Measurements from ENCODE around the gene CT83. TPM values are rescaled to one million over a fixed set of nuclear protein-coding genes. Genes with fewer than 3 reads are reported as not detected.

CT83 gene
- total RNA-seq, 1 experiment from 2014 or later, result not detected

GRCh38 chrX:116436358-116436816 lies 26.4 kb downstream of the CT83 start, which contains the start of gene SLC6A14:
Gene SLC6A14 (plus strand): TSS chrX:116436606. CDS start chrX:116436710, 104 bp downstream.
- Histone ChIP-seq H3K4me3 (ENCODE audit: low read depth, low read length) (no peak within 1 kb of the TSS), H3K27me3 (replicated peaks; ENCODE audit: control insufficient read depth, insufficient read depth, low read length) (no peaks in the 10 kb centered on the region), H3K36me3 (ENCODE audit: control insufficient read depth, insufficient read depth, low read length) (no peaks in the 10 kb centered on the region), H3K4me1 (no peaks in the 10 kb centered on the region), H3K9me3 (no peaks in the 10 kb centered on the region)
- POLR2A ChIA-PET, result no interaction called here
- Mint-ChIP-seq H3K9me3 (ENCODE audit: unreplicated experiment) (no peaks in the 10 kb centered on the region), H3K36me3 (ENCODE audit: insufficient read depth, unreplicated experiment) (no peaks in the 10 kb centered on the region), H3K4me3 (ENCODE audit: unreplicated experiment) (no peak within 1 kb of the TSS), H3K4me1 (ENCODE audit: low read depth, unreplicated experiment) (no peaks in the 10 kb centered on the region), H3K27ac (ENCODE audit: unreplicated experiment) (no peak within 1 kb of the TSS), H3K27me3 (ENCODE audit: insufficient read depth, unreplicated experiment) (no peaks in the 10 kb centered on the region)
- BruUV-seq (replicated peaks), result no TSS peak
- intact Hi-C loops (cut with micrococcal nuclease; ENCODE audit: unreplicated experiment), result no loop called here
- CTCF ChIA-PET, result no interaction called here
- no peak for DNase-seq
- TF ChIP-seq CTCF (IDR thresholded peaks at IDR 0.05; ENCODE audit: insufficient read depth in 1 of 2, low read depth in 1 of 2, low read length in 1 of 2, severe bottlenecking in 1 of 2, unreplicated experiment in 1 of 2), result no peak

DNA sequence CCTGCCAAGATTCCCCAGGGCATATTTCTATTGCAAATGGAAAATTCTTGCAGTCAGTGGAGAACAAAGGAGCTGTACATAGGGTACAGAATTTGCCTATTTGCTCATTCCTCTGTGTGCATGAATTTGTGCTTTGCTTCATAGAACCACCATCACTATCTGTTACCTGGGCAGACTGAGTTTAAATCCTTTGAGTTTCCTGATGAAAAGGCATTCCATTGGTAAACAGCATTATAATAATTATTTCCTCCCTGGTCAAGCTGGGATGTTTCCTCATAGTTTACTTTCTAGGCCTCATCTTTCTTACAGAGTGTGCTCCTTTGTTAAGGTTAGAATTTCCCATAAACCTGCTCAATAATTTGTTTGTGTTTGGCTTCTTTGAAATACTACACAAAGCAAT lies 27.2 kb downstream of the CT83 start:
- Histone ChIP-seq H3K4me1 (no peaks in the 10 kb centered on the region), H3K36me3 (ENCODE audit: control insufficient read depth, insufficient read depth, low read length) (no peaks in the 10 kb centered on the region), H3K9me3 (no peaks in the 10 kb centered on the region), H3K4me3 (ENCODE audit: low read depth, low read length) (no peak overlapping the region), H3K27me3 (replicated peaks; ENCODE audit: control insufficient read depth, insufficient read depth, low read length) (no peaks in the 10 kb centered on the region)
- H3K27ac Mint-ChIP-seq (ENCODE audit: unreplicated experiment), result no peak overlapping the region
- BruUV-seq (replicated peaks), result no TSS peak
- CTCF ChIA-PET, result no interaction called here
- no peaks in the 10 kb centered on the region for H3K9me3 Mint-ChIP-seq (ENCODE audit: unreplicated experiment)
- POLR2A ChIA-PET, result no interaction called here
- DNase-seq, result no peak
- intact Hi-C loops (cut with micrococcal nuclease; ENCODE audit: unreplicated experiment), result no loop called here
- no peaks in the 10 kb centered on the region for H3K36me3 Mint-ChIP-seq (ENCODE audit: insufficient read depth, unreplicated experiment)
- H3K27me3 Mint-ChIP-seq (ENCODE audit: insufficient read depth, unreplicated experiment), result no peaks in the 10 kb centered on the region
- H3K4me3 Mint-ChIP-seq (ENCODE audit: unreplicated experiment), result no peak overlapping the region
- H3K4me1 Mint-ChIP-seq (ENCODE audit: low read depth, unreplicated experiment), result no peaks in the 10 kb centered on the region
- no peak for TF ChIP-seq CTCF (IDR thresholded peaks at IDR 0.05; ENCODE audit: insufficient read depth in 1 of 2, low read depth in 1 of 2, low read length in 1 of 2, severe bottlenecking in 1 of 2, unreplicated experiment in 1 of 2)

DNA sequence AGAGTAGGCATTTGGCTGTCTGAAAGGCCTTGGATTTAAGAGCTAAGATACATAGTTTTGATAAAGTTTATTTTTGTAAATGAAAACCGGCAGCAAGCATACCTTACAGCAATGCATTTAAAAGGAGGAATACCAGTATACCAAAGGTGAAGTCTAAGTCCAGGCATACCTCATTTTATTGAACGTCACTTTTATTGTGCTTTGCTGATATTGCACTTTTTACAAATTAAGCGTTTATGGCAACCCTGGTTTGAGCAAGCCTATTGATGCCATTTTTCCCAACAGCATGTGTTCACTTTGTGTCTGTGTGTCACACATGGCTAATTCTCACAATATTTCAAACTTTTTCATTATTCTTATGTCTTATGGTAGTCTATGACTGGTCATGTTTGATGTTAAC lies 34.8 kb downstream of the CT83 start:
- Mint-ChIP-seq H3K36me3 (ENCODE audit: insufficient read depth, unreplicated experiment) (no peaks in the 10 kb centered on the region), H3K4me3 (ENCODE audit: unreplicated experiment) (no peak overlapping the region), H3K9me3 (ENCODE audit: unreplicated experiment) (no peaks in the 10 kb centered on the region), H3K27me3 (ENCODE audit: insufficient read depth, unreplicated experiment) (no peaks in the 10 kb centered on the region), H3K4me1 (ENCODE audit: low read depth, unreplicated experiment) (no peaks in the 10 kb centered on the region), H3K27ac (ENCODE audit: unreplicated experiment) (no peak overlapping the region)
- H3K4me1 ChIP-seq, result no peaks in the 10 kb centered on the region
- DNase-seq, result no peak
- intact Hi-C loops (cut with micrococcal nuclease; ENCODE audit: unreplicated experiment), result no loop called here
- ChIA-PET POLR2A (no interaction called here), CTCF (no interaction called here)
- no peaks in the 10 kb centered on the region for H3K27me3 ChIP-seq (replicated peaks; ENCODE audit: control insufficient read depth, insufficient read depth, low read length)
- no peak overlapping the region for H3K4me3 ChIP-seq (ENCODE audit: low read depth, low read length)
- no TSS peak for BruUV-seq (replicated peaks)
- no peak for TF ChIP-seq CTCF (IDR thresholded peaks at IDR 0.05; ENCODE audit: insufficient read depth in 1 of 2, low read depth in 1 of 2, low read length in 1 of 2, severe bottlenecking in 1 of 2, unreplicated experiment in 1 of 2)
- no peaks in the 10 kb centered on the region for H3K9me3 ChIP-seq
- H3K36me3 ChIP-seq (ENCODE audit: control insufficient read depth, insufficient read depth, low read length), result no peaks in the 10 kb centered on the region

Data from Caco-2 (cell line).